Common myeloid progenitor, CD34-positive (primary cell): ENCODE results near the gene ITPR2.

Source experiments
- CTCF ChIA-PET: fragments of 350-600 bp; sonication (Branson Sonifier 250); formaldehyde crosslinking; loops from one replicate; lab custom pipeline; 2021; ENCODE audit warnings: antibody characterized with exemption; lab: Charles Lee
- POLR2A ChIA-PET: fragments of 350-600 bp; sonication (Branson Sonifier 250); formaldehyde crosslinking; loops from one replicate; lab custom pipeline; 2021; ENCODE audit warnings: antibody characterized with exemption; lab: Charles Lee
- DNase-seq, 3 donors: peaks; one replicate each; pipeline versions ENCODE4 v3.0.0 to v3.0.0-alpha.2; 2013
- H3K27ac ChIP-seq, 2 experiments: 1 replicate in 1 of 2; 2 replicates in 1 of 2; pipeline ENCODE4 v1.7.0; 2013; ENCODE audit warnings: inconsistent platforms in 2 of 2, low read length in 2 of 2, mild to moderate bottlenecking in 2 of 2, low read depth in 1 of 2, moderate library complexity in 1 of 2; ENCODE audit not compliant: severe bottlenecking in 2 of 2, insufficient read depth in 1 of 2, poor library complexity in 1 of 2
- H3K27me3 ChIP-seq, 5 experiments: replicated peaks in 2 of 5; 1 replicate in 3 of 5; 2 replicates in 2 of 5; pipeline versions ENCODE4 v1.6.1 to v1.7.0; 2013; ENCODE audit warnings: low read length in 4 of 5, mild to moderate bottlenecking in 2 of 5, moderate library complexity in 2 of 5, inconsistent platforms in 1 of 5; ENCODE audit not compliant: insufficient read depth in 5 of 5, control insufficient read depth in 4 of 5
- H3K36me3 ChIP-seq, 4 experiments: 1 replicate in 2 of 4; 2 replicates in 2 of 4; pipeline versions ENCODE4 v1.6.1 to v1.7.0; 2013; ENCODE audit warnings: low read length in 3 of 4, control low read depth in 1 of 4, mild to moderate bottlenecking in 1 of 4; ENCODE audit not compliant: control insufficient read depth in 4 of 4, insufficient read depth in 4 of 4
- H3K4me1 ChIP-seq, 4 experiments: 1 replicate in 3 of 4; 2 replicates in 1 of 4; pipeline versions ENCODE4 v1.6.1 to v1.7.1; 2013; ENCODE audit warnings: low read length in 3 of 4, mild to moderate bottlenecking in 3 of 4, control low read depth in 1 of 4, inconsistent platforms in 1 of 4, moderate library complexity in 1 of 4; ENCODE audit not compliant: control insufficient read depth in 4 of 4, insufficient read depth in 4 of 4; ENCODE audit errors: control extremely low read depth in 1 of 4
- H3K4me3 ChIP-seq, 7 experiments: 1 replicate in 4 of 7; 2 replicates in 3 of 7; pipeline versions ENCODE4 v1.5.1 to v1.7.0; 2013; ENCODE audit warnings: mild to moderate bottlenecking in 7 of 7, low read length in 6 of 7, moderate library complexity in 6 of 7, inconsistent platforms in 2 of 7, low read depth in 2 of 7, control low read depth in 1 of 7; ENCODE audit not compliant: insufficient read depth in 4 of 7, control insufficient read depth in 1 of 7; ENCODE audit errors: extremely low read depth in 1 of 7
- H3K9me3 ChIP-seq, 5 experiments: 1 replicate in 4 of 5; 2 replicates in 1 of 5; pipeline versions ENCODE4 v1.6.1 to v1.7.1; 2013; ENCODE audit warnings: low read length in 4 of 5, mild to moderate bottlenecking in 2 of 5, inconsistent platforms in 1 of 5, low read depth in 1 of 5, moderate library complexity in 1 of 5; ENCODE audit not compliant: control insufficient read depth in 4 of 5, insufficient read depth in 2 of 5; ENCODE audit errors: control extremely low read depth in 1 of 5
- WGBS: methylation state at CpG from one replicate; pipeline ENCODE4 v1.1.5; 2013; ENCODE audit not compliant: insufficient coverage; 5-methylcytosine and 5-hydroxymethylcytosine counted together

ITPR2 gene

DNA sequence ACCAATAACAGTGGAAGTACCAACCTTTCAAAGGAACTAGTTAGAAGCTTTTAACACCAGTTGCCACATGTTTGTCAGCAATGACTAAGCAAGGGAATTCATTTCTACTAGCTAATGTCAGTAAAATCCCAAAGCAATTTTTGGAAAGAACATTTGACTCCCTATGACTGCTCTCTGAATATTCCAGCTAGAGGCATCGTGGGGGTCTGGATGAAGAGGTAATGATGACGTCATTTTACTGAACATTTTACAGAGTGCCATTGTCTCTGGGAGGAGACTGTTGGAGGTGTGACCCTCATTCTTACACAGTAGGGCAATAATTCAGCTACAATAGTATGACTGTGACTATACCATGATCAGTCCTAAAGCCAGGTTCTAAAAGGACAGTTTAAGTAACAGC is 204.8 kb downstream of the ITPR2 start:
- no peaks in the 10 kb centered on the region for H3K9me3 ChIP-seq
- DNase-seq: no peak
- ChIA-PET CTCF (interaction anchor here (0.6 to 1.5 kb wide), 2 partner anchors 9 to 422 kb away, joined by 3 to 4 read pairs; no protein-coding TSS in a partner anchor), POLR2A (no interaction called here)
- H3K4me1 ChIP-seq: peaks cover 0 to 8% (median 2%) of the 10 kb centered on the region in 4 experiments
- no peaks in the 10 kb centered on the region for H3K27me3 ChIP-seq
- peaks cover 0 to 33% (median 15%) of the 10 kb centered on the region in 4 experiments for H3K36me3 ChIP-seq
- H3K4me3 ChIP-seq: no peak overlapping the region
- WGBS: 100% methylated on average over 1 of the region's 2 CpGs
- H3K27ac ChIP-seq: no peak overlapping the region

DNA sequence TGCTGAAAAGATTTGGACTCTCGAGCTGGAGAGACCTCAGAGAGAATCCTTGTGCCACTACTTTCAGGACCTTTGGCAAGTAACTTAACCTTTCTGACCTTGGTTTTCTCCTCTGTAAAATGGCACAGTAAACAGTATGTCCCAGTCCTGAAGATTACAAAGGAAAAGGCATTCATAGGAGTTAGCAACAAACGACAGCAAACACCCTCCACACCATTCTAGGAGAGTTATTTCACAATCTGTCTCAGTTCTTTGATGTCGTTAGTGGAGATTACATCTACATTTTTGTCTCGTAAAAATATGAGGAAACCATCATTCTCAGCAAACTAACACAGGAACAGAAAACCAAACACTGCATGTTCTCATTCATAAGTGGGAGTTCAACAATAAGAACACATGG is 205.7 kb downstream of the ITPR2 start:
- H3K4me1 ChIP-seq: peaks cover 0 to 8% (median 2%) of the 10 kb centered on the region in 4 experiments
- POLR2A ChIA-PET: no interaction called here
- WGBS: 100% methylated on average over 1 of the region's 4 CpGs

DNA sequence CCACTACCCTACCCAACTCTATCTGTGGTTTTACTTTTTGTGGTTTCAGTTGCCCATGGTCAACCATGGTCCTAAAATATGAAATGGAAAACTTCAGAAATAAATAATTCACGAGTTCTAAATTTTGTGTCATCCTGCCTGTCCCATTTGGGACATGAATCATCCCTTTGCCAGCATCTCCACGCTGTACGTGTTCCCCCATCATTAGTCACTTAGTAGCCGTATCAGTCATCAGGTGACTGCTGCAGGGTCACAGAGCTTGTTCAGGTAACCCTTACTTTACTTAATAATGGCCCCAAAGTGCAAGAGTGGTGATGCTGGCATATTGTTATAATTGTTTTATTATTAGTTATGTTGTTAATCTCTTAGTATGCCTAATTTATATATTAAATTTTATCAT is 209.9 kb downstream of the ITPR2 start:
- Histone ChIP-seq H3K4me1 (peaks cover 0 to 8% (median 2%) of the 10 kb centered on the region in 4 experiments), H3K4me3 (no peak overlapping the region), H3K27ac (no peak overlapping the region), H3K9me3 (no peaks in the 10 kb centered on the region), H3K36me3 (peaks cover 15 to 56% (median 30%) of the 10 kb centered on the region in 4 experiments), H3K27me3 (no peaks in the 10 kb centered on the region)
- POLR2A ChIA-PET: no interaction called here
- 98% methylated on average over 4 of the region's 4 CpGs for WGBS
- DNase-seq: no peak
- CTCF ChIA-PET: interaction anchor here (1.2 to 2.1 kb wide), 2 partner anchors 9 to 11 kb away, joined by 4 to 7 read pairs; no protein-coding TSS in a partner anchor

More for the DNA sequence above, 205.7 kb downstream of the ITPR2 start:
- H3K27ac ChIP-seq: no peak overlapping the region
- CTCF ChIA-PET: no interaction called here
- H3K27me3 ChIP-seq: no peaks in the 10 kb centered on the region
- H3K4me3 ChIP-seq: no peak overlapping the region
- H3K36me3 ChIP-seq: peaks cover 0 to 41% (median 17%) of the 10 kb centered on the region in 4 experiments
- DNase-seq: no peak
- no peaks in the 10 kb centered on the region for H3K9me3 ChIP-seq

DNA sequence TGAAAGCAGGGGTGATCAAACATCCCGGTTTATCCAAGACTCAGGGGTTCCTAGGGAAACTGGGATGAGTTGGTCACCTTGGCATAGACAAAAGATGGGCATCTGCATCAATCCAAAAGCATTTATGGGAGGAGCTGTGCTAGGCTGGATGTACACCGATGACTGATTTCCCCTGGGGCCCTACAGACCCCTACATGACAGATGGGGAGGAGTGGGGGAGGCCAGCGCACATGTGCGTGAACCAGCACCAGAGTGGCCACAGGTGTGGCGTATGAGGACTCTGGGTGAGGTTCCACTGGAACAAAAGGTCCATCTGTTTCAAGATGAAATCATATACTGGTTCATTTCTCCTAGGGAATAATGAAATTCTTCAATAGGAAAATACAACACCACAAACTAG is 210.4 kb downstream of the ITPR2 start:
- Histone ChIP-seq H3K27me3 (no peaks in the 10 kb centered on the region), H3K36me3 (peaks cover 15 to 53% (median 30%) of the 10 kb centered on the region in 4 experiments), H3K27ac (no peak overlapping the region), H3K4me3 (no peak overlapping the region), H3K4me1 (peaks cover 0 to 8% (median 2%) of the 10 kb centered on the region in 4 experiments), H3K9me3 (no peaks in the 10 kb centered on the region)
- WGBS: 100% methylated on average over 2 of the region's 5 CpGs
- ChIA-PET POLR2A (no interaction called here), CTCF (interaction anchor here (2.1 kb wide), 1 partner anchor 9 kb away, joined by 7 read pairs; no protein-coding TSS in a partner anchor)
- DNase-seq: no peak

DNA sequence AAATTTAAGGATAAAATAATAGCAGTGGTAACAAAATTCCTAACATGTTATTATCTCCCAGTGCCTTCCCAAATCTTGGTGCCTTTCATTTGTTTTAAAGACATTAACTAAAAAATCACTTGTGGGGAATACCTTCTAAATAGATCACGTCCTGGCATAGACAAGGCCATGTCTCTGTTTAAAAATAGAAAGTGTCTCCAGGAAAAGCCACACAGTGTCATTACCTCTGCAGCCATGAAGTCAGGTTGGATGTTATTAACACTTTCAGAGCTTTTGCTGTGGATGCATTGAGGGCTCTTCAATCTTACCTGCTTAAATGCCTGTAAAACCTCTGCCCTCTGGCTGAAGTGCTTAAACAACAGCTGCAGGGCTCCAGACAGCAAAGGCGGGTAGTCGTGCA is 211.1 kb downstream of the ITPR2 start:
- Histone ChIP-seq H3K4me1 (peaks cover 0 to 8% (median 2%) of the 10 kb centered on the region in 4 experiments), H3K9me3 (no peaks in the 10 kb centered on the region), H3K27ac (no peak overlapping the region), H3K4me3 (no peak overlapping the region), H3K36me3 (peaks cover 15 to 49% (median 27%) of the 10 kb centered on the region in 4 experiments), H3K27me3 (no peaks in the 10 kb centered on the region)
- 94% methylated on average over 2 of the region's 3 CpGs for WGBS
- ChIA-PET CTCF (no interaction called here), POLR2A (no interaction called here)
- DNase-seq: no peak

DNA sequence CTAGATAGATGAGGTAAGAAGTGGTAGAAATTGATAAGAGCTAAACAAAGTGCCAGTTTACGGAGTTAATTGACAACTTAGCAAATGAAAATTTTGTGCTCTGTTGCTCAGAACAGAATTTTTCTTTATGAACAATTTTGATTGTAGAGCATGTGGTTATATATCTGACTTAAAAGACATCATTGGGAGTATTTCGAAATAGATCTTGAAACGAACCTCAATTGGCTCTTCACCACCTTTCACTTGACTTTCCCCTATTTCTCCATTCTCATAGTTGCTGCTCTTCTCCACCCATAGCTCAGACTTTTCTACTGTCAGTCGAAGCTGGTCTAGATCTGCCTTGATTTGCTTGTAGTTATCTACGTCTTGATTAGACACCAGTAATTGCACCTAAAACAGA is 212.1 kb downstream of the ITPR2 start:
- Histone ChIP-seq H3K9me3 (no peaks in the 10 kb centered on the region), H3K4me3 (no peak overlapping the region), H3K27me3 (no peaks in the 10 kb centered on the region), H3K27ac (no peak overlapping the region), H3K4me1 (no peaks in the 10 kb centered on the region), H3K36me3 (peaks cover 11 to 42% (median 24%) of the 10 kb centered on the region in 4 experiments)
- WGBS: 100% methylated on average over 1 of the region's 5 CpGs
- POLR2A ChIA-PET: no interaction called here
- no peak for DNase-seq
- CTCF ChIA-PET: no interaction called here

DNA sequence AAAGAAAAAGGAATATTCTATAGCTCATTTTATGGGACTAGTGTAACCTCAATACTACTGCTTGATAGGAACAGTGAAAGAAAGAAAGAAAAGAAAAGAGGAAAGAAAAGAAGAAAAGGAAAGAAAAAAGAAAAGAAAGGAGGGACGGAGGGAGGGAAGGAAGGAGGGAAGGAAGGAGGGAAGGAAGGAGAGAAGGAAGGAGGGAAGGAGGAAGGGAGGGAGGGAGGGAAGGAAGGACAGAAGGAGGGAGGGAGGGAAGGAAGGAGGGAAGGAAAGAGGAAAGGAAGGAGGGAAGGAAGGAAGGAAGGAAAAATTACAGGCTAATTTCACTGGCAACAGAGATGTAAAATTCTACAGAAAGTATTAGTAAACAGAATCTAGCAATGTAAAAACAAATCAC is 215.5 kb downstream of the ITPR2 start:
- CTCF ChIA-PET: interaction anchor here (0.7 to 1.2 kb wide), 3 partner anchors 12 to 496 kb away, joined by 3 to 4 read pairs (median 4); no protein-coding TSS in a partner anchor
- Histone ChIP-seq H3K27ac (no peak overlapping the region), H3K4me1 (no peaks in the 10 kb centered on the region), H3K9me3 (no peaks in the 10 kb centered on the region), H3K36me3 (peaks cover 11 to 39% (median 24%) of the 10 kb centered on the region in 4 experiments), H3K4me3 (no peak overlapping the region), H3K27me3 (no peaks in the 10 kb centered on the region)
- POLR2A ChIA-PET: no interaction called here
- no peak for DNase-seq
- WGBS: 90% methylated on average over 1 of the region's 1 CpG
